Measurements from ENCODE around the gene USP43. TPM values are rescaled to one million over a fixed set of nuclear protein-coding genes. Genes with fewer than 3 reads are reported as not detected.

The USP43 gene
- total and polyA plus RNA-seq, 10 donors = 0.13 to 0.39 (median 0.25) TPM

GRCh38 chr17:9643611-9644010, 1.7 kb upstream of the USP43 start:
- no peak for TF ChIP-seq POLR2AphosphoS5 (IDR thresholded peaks at IDR 0.05)
- H3K27me3 ChIP-seq (replicated peaks in 1 of 7) = peaks cover 0 to 89% (median 30%) of the 10 kb centered on the region in 7 donors
- no peaks in the 10 kb centered on the region for H3K36me3 ChIP-seq
- peaks cover 0 to 4% (median 0%) of the 10 kb centered on the region in 8 donors for H3K9me3 ChIP-seq
- no peak overlapping the region for H3K27ac ChIP-seq
- no peak for DNase-seq
- intact Hi-C loops (cut with DNase I; ENCODE audit: low total_unique reads) = no loop called here
- WGBS, 5 donors = 93 to 96% (median 95%) methylated on average over 5 of the region's 5 CpGs
- no peak overlapping the region for H3K4me3 ChIP-seq
- peaks cover 5 to 27% (median 22%) of the 10 kb centered on the region in 6 donors for H3K4me1 ChIP-seq

- Histone ChIP-seq H3K36me3 (no peaks in the 10 kb centered on the region), H3K27me3 (replicated peaks in 1 of 7) (peaks cover 0 to 85% (median 32%) of the 10 kb centered on the region in 7 donors), H3K9me3 (no peaks in the 10 kb centered on the region), H3K4me3 (peak overlapping the region; percentile 39 to 77 (median 54)), H3K4me1 (peaks cover 5 to 27% (median 22%) of the 10 kb centered on the region in 6 donors), H3K27ac (no peak overlapping the region)
- WGBS, 5 donors = 2 to 10% (median 3%) methylated on average over 22 to 51 of the region's 51 CpGs
- intact Hi-C loops (cut with DNase I; ENCODE audit: low total_unique reads) = no loop called here
- peak; percentile 75 for DNase-seq
- TF ChIP-seq POLR2A (IDR thresholded peaks at IDR 0.05) = no peak
- peak in 2 of 3 donors; percentile 27 to 31 for TF ChIP-seq POLR2AphosphoS5 (IDR thresholded peaks at IDR 0.05)
These were observed 681 bp downstream of the USP43 start for GRCh38 chr17:9645851-9646545.

- H3K27me3 ChIP-seq (replicated peaks in 1 of 7) = peaks cover 0 to 83% (median 32%) of the 10 kb centered on the region in 7 donors
- H3K4me1 ChIP-seq = peaks cover 5 to 27% (median 22%) of the 10 kb centered on the region in 6 donors
- H3K9me3 ChIP-seq = no peaks in the 10 kb centered on the region
- no peaks in the 10 kb centered on the region for H3K36me3 ChIP-seq
- H3K4me3 ChIP-seq = peak overlapping the region in 2 of 8 donors; percentile 62 to 77
- no peak for DNase-seq
- intact Hi-C loops (cut with DNase I; ENCODE audit: low total_unique reads) = no loop called here
- 54 to 66% (median 63%) methylated on average over 8 of the region's 8 CpGs for WGBS, 5 donors
- H3K27ac ChIP-seq = no peak overlapping the region
- TF ChIP-seq CTCF (IDR thresholded peaks at IDR 0.05 in 8 of 11, conservative IDR thresholded peaks at IDR 0.05 in 3 of 11) = no peak
- TF ChIP-seq POLR2AphosphoS5 (IDR thresholded peaks at IDR 0.05) = no peak
- no peak for TF ChIP-seq POLR2A (IDR thresholded peaks at IDR 0.05)
These were observed 1.2 kb downstream of the USP43 start for GRCh38 chr17:9646546-9646885.

- Histone ChIP-seq H3K9me3 (no peaks in the 10 kb centered on the region), H3K36me3 (no peaks in the 10 kb centered on the region), H3K4me1 (peaks cover 5 to 27% (median 22%) of the 10 kb centered on the region in 6 donors), H3K4me3 (no peak overlapping the region), H3K27me3 (replicated peaks in 1 of 7) (peaks cover 0 to 80% (median 32%) of the 10 kb centered on the region in 7 donors), H3K27ac (no peak overlapping the region)
- no peak for DNase-seq
- TF ChIP-seq POLR2A (IDR thresholded peaks at IDR 0.05) (no peak), POLR2AphosphoS5 (IDR thresholded peaks at IDR 0.05) (no peak), CTCF (IDR thresholded peaks at IDR 0.05 in 8 of 11, conservative IDR thresholded peaks at IDR 0.05 in 3 of 11) (no peak)
- intact Hi-C loops (cut with DNase I; ENCODE audit: low total_unique reads) = no loop called here
- 35 to 44% (median 39%) methylated on average over 4 of the region's 4 CpGs for WGBS, 5 donors
These were observed 1.7 kb downstream of the USP43 start for GRCh38 chr17:9647014-9647413.

GRCh38 chr17:9648521-9649110, 3.3 kb downstream of the USP43 start:
- intact Hi-C loops (cut with DNase I; ENCODE audit: low total_unique reads) = no loop called here

More at GRCh38 chr17:9648521-9649110, 3.3 kb downstream of the USP43 start:
- no peak overlapping the region for H3K27ac ChIP-seq
- H3K4me1 ChIP-seq = peaks cover 5 to 27% (median 22%) of the 10 kb centered on the region in 6 donors
- no peak for DNase-seq
- no peaks in the 10 kb centered on the region for H3K9me3 ChIP-seq
- peaks cover 0 to 80% (median 32%) of the 10 kb centered on the region in 7 donors for H3K27me3 ChIP-seq (replicated peaks in 1 of 7)
- H3K4me3 ChIP-seq = no peak overlapping the region
- no peaks in the 10 kb centered on the region for H3K36me3 ChIP-seq
- 65 to 75% (median 68%) methylated on average over 3 of the region's 3 CpGs for WGBS, 5 donors
- TF ChIP-seq CTCF (IDR thresholded peaks at IDR 0.05 in 8 of 11, conservative IDR thresholded peaks at IDR 0.05 in 3 of 11) = no peak
- no peak for TF ChIP-seq POLR2A (IDR thresholded peaks at IDR 0.05)
- TF ChIP-seq POLR2AphosphoS5 (IDR thresholded peaks at IDR 0.05) = no peak

Data from spleen (tissue), 11 donors.